Measurements from ENCODE around the gene SUPT5H. TPM values are rescaled to one million over a fixed set of nuclear protein-coding genes. Genes with fewer than 3 reads are reported as not detected.

The SUPT5H gene
- total and polyA plus RNA-seq, 2 of the 13 experiments (the other 11 are each of a cell fraction or from before 2014, with no cell fraction given) = 48.2 to 51.7 TPM

- TF ChIP-seq ISL2 (CRISPR knock-in tag; IDR thresholded peaks at IDR 0.05) = 0 out of 2 replicates have a peak, but pooled peaks have one; percentile 56
- TF ChIP-seq FOXP4 (CRISPR knock-in tag; IDR thresholded peaks at IDR 0.05) = no peak
- TF ChIP-seq, protein P1, sequence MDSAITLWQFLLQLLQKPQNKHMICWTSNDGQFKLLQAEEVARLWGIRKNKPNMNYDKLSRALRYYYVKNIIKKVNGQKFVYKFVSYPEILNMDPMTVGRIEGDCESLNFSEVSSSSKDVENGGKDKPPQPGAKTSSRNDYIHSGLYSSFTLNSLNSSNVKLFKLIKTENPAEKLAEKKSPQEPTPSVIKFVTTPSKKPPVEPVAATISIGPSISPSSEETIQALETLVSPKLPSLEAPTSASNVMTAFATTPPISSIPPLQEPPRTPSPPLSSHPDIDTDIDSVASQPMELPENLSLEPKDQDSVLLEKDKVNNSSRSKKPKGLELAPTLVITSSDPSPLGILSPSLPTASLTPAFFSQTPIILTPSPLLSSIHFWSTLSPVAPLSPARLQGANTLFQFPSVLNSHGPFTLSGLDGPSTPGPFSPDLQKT (CRISPR knock-in tag; IDR thresholded peaks at IDR 0.05; ENCODE audit: borderline replicate concordance) = no peak
- TF ChIP-seq, protein P2, sequence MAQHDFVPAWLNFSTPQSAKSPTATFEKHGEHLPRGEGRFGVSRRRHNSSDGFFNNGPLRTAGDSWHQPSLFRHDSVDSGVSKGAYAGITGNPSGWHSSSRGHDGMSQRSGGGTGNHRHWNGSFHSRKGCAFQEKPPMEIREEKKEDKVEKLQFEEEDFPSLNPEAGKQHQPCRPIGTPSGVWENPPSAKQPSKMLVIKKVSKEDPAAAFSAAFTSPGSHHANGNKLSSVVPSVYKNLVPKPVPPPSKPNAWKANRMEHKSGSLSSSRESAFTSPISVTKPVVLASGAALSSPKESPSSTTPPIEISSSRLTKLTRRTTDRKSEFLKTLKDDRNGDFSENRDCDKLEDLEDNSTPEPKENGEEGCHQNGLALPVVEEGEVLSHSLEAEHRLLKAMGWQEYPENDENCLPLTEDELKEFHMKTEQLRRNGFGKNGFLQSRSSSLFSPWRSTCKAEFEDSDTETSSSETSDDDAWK (CRISPR knock-in tag; IDR thresholded peaks at IDR 0.05) = no peak
- no peak for TF ChIP-seq RFX5 (IDR thresholded peaks at IDR 0.05; ENCODE audit: low read depth, low read length)
- no peak for TF ChIP-seq TCF7 (IDR thresholded peaks at IDR 0.05; ENCODE audit: low read depth)
- TF ChIP-seq PREB (CRISPR knock-in tag; IDR thresholded peaks at IDR 0.05) = no peak
- TF ChIP-seq ETV6 (CRISPR knock-in tag; conservative IDR thresholded peaks at IDR 0.05) = peak; percentile 43; the same call in 1 of the 2 replicates
- peak; percentile 80; the same call in 1 of the 2 replicates for TF ChIP-seq ZNF776 (CRISPR knock-in tag; IDR thresholded peaks at IDR 0.05)
- peak; percentile 36 for TF ChIP-seq CEBPG (CRISPR knock-in tag; IDR thresholded peaks at IDR 0.05)
- no peak for TF ChIP-seq TOPORS (CRISPR knock-in tag; IDR thresholded peaks at IDR 0.05)
- TF ChIP-seq CEBPB (IDR thresholded peaks at IDR 0.05; ENCODE audit: borderline replicate concordance, low read depth, low read length) = no peak
- TF ChIP-seq ZNF883 (CRISPR knock-in tag; IDR thresholded peaks at IDR 0.05; ENCODE audit: not compliant biosample characterization) = peak; percentile 92
- no peak; the same call in 1 of the 2 replicates for TF ChIP-seq ZBTB25 (CRISPR knock-in tag; IDR thresholded peaks at IDR 0.05)
- TF ChIP-seq KAT7 (CRISPR knock-in tag; IDR thresholded peaks at IDR 0.05; ENCODE audit: borderline replicate concordance) = peak; percentile 92
- no peak for TF ChIP-seq PRMT3 (CRISPR knock-in tag; IDR thresholded peaks at IDR 0.05; ENCODE audit: borderline replicate concordance, low read depth)
- TF ChIP-seq RBFOX2 (IDR thresholded peaks at IDR 0.05; ENCODE audit: low read depth, low read length) = peak; percentile 92
Observed at GRCh38 chr19:39445196-39446111, at the start of gene SUPT5H (continued).
